Common myeloid progenitor, CD34-positive (primary cell): ENCODE measurements around the gene FAM171A2.
"Not testable (repeated sequence)": the region's sequence is repeated elsewhere in the genome, so short reads cannot be mapped to it uniquely, and the experiment has no call there.

Source experiments
- CTCF ChIA-PET: fragments of 350-600 bp; sonication (Branson Sonifier 250); formaldehyde crosslinking; loops from one replicate; lab custom pipeline; 2021; ENCODE audit warnings: antibody characterized with exemption; lab: Charles Lee
- POLR2A ChIA-PET: fragments of 350-600 bp; sonication (Branson Sonifier 250); formaldehyde crosslinking; loops from one replicate; lab custom pipeline; 2021; ENCODE audit warnings: antibody characterized with exemption; lab: Charles Lee
- DNase-seq, 3 donors: peaks; one replicate each; pipeline versions ENCODE4 v3.0.0 to v3.0.0-alpha.2; 2013
- H3K27ac ChIP-seq, 2 experiments: 1 replicate in 1 of 2; 2 replicates in 1 of 2; pipeline ENCODE4 v1.7.0; 2013; ENCODE audit warnings: inconsistent platforms in 2 of 2, low read length in 2 of 2, mild to moderate bottlenecking in 2 of 2, low read depth in 1 of 2, moderate library complexity in 1 of 2; ENCODE audit not compliant: severe bottlenecking in 2 of 2, insufficient read depth in 1 of 2, poor library complexity in 1 of 2
- H3K27me3 ChIP-seq, 5 experiments: replicated peaks in 2 of 5; 1 replicate in 3 of 5; 2 replicates in 2 of 5; pipeline versions ENCODE4 v1.6.1 to v1.7.0; 2013; ENCODE audit warnings: low read length in 4 of 5, mild to moderate bottlenecking in 2 of 5, moderate library complexity in 2 of 5, inconsistent platforms in 1 of 5; ENCODE audit not compliant: insufficient read depth in 5 of 5, control insufficient read depth in 4 of 5
- H3K36me3 ChIP-seq, 4 experiments: 1 replicate in 2 of 4; 2 replicates in 2 of 4; pipeline versions ENCODE4 v1.6.1 to v1.7.0; 2013; ENCODE audit warnings: low read length in 3 of 4, control low read depth in 1 of 4, mild to moderate bottlenecking in 1 of 4; ENCODE audit not compliant: control insufficient read depth in 4 of 4, insufficient read depth in 4 of 4
- H3K4me1 ChIP-seq, 4 experiments: 1 replicate in 3 of 4; 2 replicates in 1 of 4; pipeline versions ENCODE4 v1.6.1 to v1.7.1; 2013; ENCODE audit warnings: low read length in 3 of 4, mild to moderate bottlenecking in 3 of 4, control low read depth in 1 of 4, inconsistent platforms in 1 of 4, moderate library complexity in 1 of 4; ENCODE audit not compliant: control insufficient read depth in 4 of 4, insufficient read depth in 4 of 4; ENCODE audit errors: control extremely low read depth in 1 of 4
- H3K4me3 ChIP-seq, 7 experiments: 1 replicate in 4 of 7; 2 replicates in 3 of 7; pipeline versions ENCODE4 v1.5.1 to v1.7.0; 2013; ENCODE audit warnings: mild to moderate bottlenecking in 7 of 7, low read length in 6 of 7, moderate library complexity in 6 of 7, inconsistent platforms in 2 of 7, low read depth in 2 of 7, control low read depth in 1 of 7; ENCODE audit not compliant: insufficient read depth in 4 of 7, control insufficient read depth in 1 of 7; ENCODE audit errors: extremely low read depth in 1 of 7
- H3K9me3 ChIP-seq, 5 experiments: 1 replicate in 4 of 5; 2 replicates in 1 of 5; pipeline versions ENCODE4 v1.6.1 to v1.7.1; 2013; ENCODE audit warnings: low read length in 4 of 5, mild to moderate bottlenecking in 2 of 5, inconsistent platforms in 1 of 5, low read depth in 1 of 5, moderate library complexity in 1 of 5; ENCODE audit not compliant: control insufficient read depth in 4 of 5, insufficient read depth in 2 of 5; ENCODE audit errors: control extremely low read depth in 1 of 5
- WGBS: methylation state at CpG from one replicate; pipeline ENCODE4 v1.1.5; 2013; ENCODE audit not compliant: insufficient coverage; 5-methylcytosine and 5-hydroxymethylcytosine counted together

FAM171A2 gene

DNA sequence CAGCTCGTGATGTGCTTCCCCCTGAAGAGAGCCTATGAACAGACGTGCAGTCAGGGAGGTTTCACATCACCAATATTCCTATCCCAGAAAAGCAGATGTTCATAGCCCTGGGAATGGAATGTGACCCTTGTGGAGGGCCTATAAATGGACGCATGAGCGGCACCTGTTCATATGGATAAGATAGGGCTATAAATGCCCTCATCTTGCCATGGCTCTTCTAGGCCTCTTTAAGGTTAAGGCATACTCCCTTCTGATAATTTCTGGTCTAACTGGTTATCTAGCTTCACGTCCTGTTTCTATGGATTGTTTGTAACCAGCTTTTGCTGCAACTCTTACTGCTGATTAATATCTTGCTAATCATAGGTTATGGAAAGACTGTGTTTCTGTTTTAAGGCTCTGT is 23.1 kb downstream of the FAM171A2 start:
- H3K4me3 ChIP-seq, H3K9me3 ChIP-seq, DNase-seq, H3K27ac ChIP-seq, H3K4me1 ChIP-seq, H3K36me3 ChIP-seq, H3K27me3 ChIP-seq, POLR2A ChIA-PET: not testable (repeated sequence)
- CTCF ChIA-PET: interaction anchor here (0.9 to 2.2 kb wide), 6 partner anchors 9 to 133 kb away, joined by 3 to 18 read pairs (median 4); no protein-coding TSS in a partner anchor
- 100% methylated on average over 2 of the region's 5 CpGs for WGBS

DNA sequence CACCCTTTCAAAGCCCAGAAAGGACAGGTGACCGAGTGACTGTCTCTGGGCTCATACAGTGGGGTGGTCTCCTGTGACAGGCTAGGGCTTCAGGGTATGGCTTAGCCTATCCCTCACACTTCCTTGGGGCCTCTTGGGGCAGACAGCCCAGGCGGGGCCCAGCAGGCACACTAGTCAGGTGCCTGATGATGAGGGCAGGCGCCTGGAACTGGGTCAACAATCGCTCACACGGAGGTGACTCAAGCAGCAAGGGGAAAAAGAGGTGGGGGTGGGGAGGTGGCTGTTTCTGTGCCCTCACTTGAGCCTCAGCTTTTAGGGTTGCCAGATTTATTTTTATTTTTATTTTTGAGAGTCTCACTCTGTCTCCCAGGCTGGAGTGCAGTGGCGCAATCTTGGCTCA is 25.0 kb downstream of the FAM171A2 start:
- Histone ChIP-seq H3K27me3 (peaks cover 0 to 3% (median 0%) of the 10 kb centered on the region in 5 experiments), H3K4me3 (no peak overlapping the region), H3K9me3 (no peaks in the 10 kb centered on the region), H3K27ac (no peak overlapping the region), H3K36me3 (no peaks in the 10 kb centered on the region), H3K4me1 (peaks cover 0 to 5% (median 0%) of the 10 kb centered on the region in 4 experiments)
- DNase-seq: no peak
- ChIA-PET CTCF (interaction anchor here (1.4 to 1.6 kb wide), 3 partner anchors 16 to 134 kb away, joined by 3 to 4 read pairs (median 4); no protein-coding TSS in a partner anchor), POLR2A (interaction anchor here (0.6 kb wide), 1 partner anchor 336 kb away, joined by 3 read pairs; no protein-coding TSS in a partner anchor)
- 70% methylated on average over 4 of the region's 6 CpGs for WGBS

DNA sequence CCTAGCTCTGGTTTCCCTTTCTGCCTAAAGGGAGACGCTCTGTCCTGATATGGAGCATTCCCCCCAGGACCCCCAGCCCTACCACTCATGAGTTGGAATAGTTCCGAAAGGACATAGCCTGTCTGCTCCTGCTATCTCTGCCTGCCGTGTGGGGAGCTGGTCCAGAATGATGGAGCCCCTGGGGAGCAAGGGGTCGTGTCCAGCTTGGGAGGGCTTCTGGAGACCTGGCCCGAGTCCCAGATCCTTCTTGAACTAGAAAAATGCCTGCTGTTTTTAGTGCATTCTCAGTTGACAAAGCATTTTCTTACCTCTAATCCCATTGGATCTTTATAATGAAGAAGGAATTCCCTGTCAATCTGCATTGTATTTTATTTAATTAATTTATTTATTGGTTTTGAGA is 27.7 kb downstream of the FAM171A2 start:
- no peak overlapping the region for H3K4me3 ChIP-seq
- ChIA-PET CTCF (interaction anchor here (0.6 to 2.7 kb wide), 7 partner anchors 9 to 126 kb away, joined by 3 to 13 read pairs (median 5); partner anchors contain the start of gene GRN), POLR2A (no interaction called here)
- no peaks in the 10 kb centered on the region for H3K9me3 ChIP-seq
- no peak overlapping the region for H3K27ac ChIP-seq
- 82% methylated on average over 4 of the region's 5 CpGs for WGBS
- no peak for DNase-seq
- no peaks in the 10 kb centered on the region for H3K27me3 ChIP-seq
- no peaks in the 10 kb centered on the region for H3K36me3 ChIP-seq
- peaks cover 3 to 8% (median 4%) of the 10 kb centered on the region in 4 experiments for H3K4me1 ChIP-seq

DNA sequence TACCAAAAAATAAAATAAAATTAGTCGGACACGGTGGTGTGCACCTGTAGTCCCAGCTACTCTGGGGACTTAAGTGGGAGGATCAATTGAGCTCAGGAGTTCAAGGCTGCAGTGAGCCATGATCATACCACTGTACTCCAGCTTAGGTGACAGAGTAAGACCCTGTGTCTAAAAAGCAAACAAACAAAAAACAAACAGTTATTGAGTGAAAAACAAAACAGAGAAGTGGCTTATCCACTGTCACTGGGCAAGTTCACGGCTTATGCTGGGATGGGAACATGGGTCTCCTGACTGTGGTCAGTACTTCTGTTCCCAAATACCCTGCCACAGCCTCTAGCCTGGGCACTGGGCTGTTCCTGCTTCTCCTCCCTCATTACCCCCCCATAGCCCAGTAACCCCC is 28.1 kb downstream of the FAM171A2 start:
- ChIA-PET POLR2A (no interaction called here), CTCF (interaction anchor here (0.6 to 2.7 kb wide), 7 partner anchors 9 to 126 kb away, joined by 3 to 13 read pairs (median 5); partner anchors contain the start of gene GRN)
- WGBS: 93% methylated on average over 3 of the region's 3 CpGs
- Histone ChIP-seq H3K9me3 (no peaks in the 10 kb centered on the region), H3K36me3 (no peaks in the 10 kb centered on the region), H3K4me1 (peaks cover 3 to 10% (median 4%) of the 10 kb centered on the region in 4 experiments), H3K4me3 (no peak overlapping the region), H3K27ac (no peak overlapping the region), H3K27me3 (no peaks in the 10 kb centered on the region)
- no peak for DNase-seq

DNA sequence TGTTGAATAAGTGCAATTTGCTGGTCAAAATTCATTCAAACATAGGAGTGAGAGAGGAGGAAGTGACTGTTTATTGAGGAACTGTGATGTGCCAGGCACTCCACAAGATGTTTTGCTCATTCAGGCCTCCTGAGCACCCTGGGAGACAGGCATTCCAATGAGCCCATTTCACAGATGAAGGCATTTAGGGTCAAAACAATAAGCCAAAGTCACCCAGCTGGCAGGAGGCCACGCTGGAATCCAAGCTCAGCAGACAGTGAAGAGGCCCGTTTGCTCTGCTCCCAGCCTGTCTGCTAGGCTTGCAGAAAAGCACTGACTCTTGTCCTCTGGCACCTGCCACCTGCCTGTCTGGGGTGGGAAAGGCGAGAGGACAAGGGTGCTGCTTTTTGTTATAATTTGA is 28.9 kb downstream of the FAM171A2 start:
- POLR2A ChIA-PET: interaction anchor here (1.3 kb wide), 1 partner anchor 10 kb away, joined by 3 read pairs; the partner anchor contains the start of gene GRN
- CTCF ChIA-PET: interaction anchor here (1.3 to 2.7 kb wide), 4 partner anchors 11 to 113 kb away, joined by 3 to 13 read pairs (median 4); partner anchors contain the start of gene GRN

DNA sequence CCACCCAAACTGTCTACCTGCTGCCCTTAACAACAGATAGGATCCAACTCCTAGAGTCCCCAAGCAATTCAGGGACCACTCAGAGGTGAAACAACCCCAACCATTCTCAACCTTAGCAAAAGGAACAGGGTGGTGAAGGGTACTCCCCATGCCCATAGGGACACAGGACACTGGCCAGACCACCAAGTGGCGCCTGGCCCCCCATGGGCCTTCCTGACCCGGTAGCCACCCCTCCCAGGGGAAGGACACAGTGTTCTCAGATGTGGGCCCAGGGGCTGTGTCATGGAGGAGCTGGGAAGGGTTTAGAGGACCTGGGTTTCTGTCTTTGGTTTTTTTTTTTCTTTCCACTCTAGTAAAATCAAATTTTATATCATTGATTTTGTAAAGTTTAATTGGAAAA is 29.3 kb downstream of the FAM171A2 start:
- Histone ChIP-seq H3K36me3 (no peaks in the 10 kb centered on the region), H3K9me3 (no peaks in the 10 kb centered on the region), H3K4me1 (peaks cover 3 to 10% (median 4%) of the 10 kb centered on the region in 4 experiments), H3K27me3 (no peaks in the 10 kb centered on the region), H3K4me3 (no peak overlapping the region), H3K27ac (no peak overlapping the region)
- ChIA-PET POLR2A (interaction anchor here (1.3 kb wide), 1 partner anchor 11 kb away, joined by 3 read pairs; the partner anchor contains the start of gene GRN), CTCF (interaction anchor here (1.3 to 4.9 kb wide), 8 partner anchors 10 to 123 kb away, joined by 3 to 67 read pairs (median 10); partner anchors contain the start of genes GRN and UBTF)
- WGBS: no CpG with 5 or more reads among the region's 2 CpGs
- DNase-seq: no peak

More for the DNA sequence above, 28.9 kb downstream of the FAM171A2 start:
- 90% methylated on average over 3 of the region's 3 CpGs for WGBS
- DNase-seq: no peak
- Histone ChIP-seq H3K27me3 (no peaks in the 10 kb centered on the region), H3K4me1 (peaks cover 3 to 10% (median 4%) of the 10 kb centered on the region in 4 experiments), H3K4me3 (no peak overlapping the region), H3K27ac (no peak overlapping the region), H3K9me3 (no peaks in the 10 kb centered on the region), H3K36me3 (no peaks in the 10 kb centered on the region)

DNA sequence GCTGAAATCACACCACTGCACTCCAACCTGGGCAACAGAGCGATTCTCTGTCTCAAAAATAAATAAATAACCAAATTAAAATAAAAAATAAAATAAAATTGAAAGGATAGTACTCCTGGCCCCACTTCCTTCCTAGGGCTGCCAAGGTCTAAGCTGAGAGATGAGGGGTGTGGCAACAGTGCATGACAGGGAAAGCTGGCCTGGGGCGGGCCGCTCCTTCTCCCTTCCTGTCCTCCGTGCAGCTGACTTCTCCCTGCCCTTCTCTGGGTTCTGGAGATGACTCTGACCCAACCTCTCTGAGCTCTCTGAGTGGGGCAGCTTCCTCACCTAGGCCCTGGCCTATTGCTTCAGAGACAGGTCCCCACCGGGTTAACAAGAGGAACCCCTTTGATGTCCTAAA is 30.3 kb downstream of the FAM171A2 start:
- peaks cover 3 to 10% (median 4%) of the 10 kb centered on the region in 4 experiments for H3K4me1 ChIP-seq
- H3K27ac ChIP-seq: no peak overlapping the region
- H3K36me3 ChIP-seq: no peaks in the 10 kb centered on the region
- no peak for DNase-seq
- no peaks in the 10 kb centered on the region for H3K27me3 ChIP-seq
- CTCF ChIA-PET: interaction anchor here (0.6 to 4.9 kb wide), 10 partner anchors 8 to 292 kb away, joined by 3 to 67 read pairs (median 6); partner anchors contain the start of genes GRN and UBTF
- H3K9me3 ChIP-seq: no peaks in the 10 kb centered on the region
- WGBS: 70% methylated on average over 4 of the region's 5 CpGs
- no peak overlapping the region for H3K4me3 ChIP-seq
- POLR2A ChIA-PET: interaction anchor here (1.4 kb wide), 1 partner anchor 12 kb away, joined by 3 read pairs; the partner anchor contains the start of gene GRN
